ENCODE measurements around the gene SORCS1.

DNA sequence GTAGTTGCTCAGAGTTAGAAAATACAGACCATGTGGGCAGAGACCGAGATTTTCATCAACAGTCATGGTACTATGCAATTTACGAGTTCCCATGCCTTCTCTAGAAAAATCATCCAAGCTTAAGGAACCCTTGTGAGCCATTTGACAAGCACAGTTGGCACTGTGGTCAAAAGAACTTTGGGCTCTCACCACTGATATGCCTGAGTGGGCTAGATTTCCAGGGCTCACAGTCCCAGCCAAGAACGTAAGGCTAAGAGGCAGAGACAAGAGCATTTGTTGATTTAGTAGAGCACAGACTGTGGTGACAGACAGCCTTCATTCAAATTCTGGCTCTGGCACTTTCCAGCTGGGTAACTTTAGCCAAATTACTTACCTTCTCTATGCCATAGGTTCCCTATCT lies 407.0 kb downstream of the SORCS1 start:
- TF ChIP-seq, protein P1, sequence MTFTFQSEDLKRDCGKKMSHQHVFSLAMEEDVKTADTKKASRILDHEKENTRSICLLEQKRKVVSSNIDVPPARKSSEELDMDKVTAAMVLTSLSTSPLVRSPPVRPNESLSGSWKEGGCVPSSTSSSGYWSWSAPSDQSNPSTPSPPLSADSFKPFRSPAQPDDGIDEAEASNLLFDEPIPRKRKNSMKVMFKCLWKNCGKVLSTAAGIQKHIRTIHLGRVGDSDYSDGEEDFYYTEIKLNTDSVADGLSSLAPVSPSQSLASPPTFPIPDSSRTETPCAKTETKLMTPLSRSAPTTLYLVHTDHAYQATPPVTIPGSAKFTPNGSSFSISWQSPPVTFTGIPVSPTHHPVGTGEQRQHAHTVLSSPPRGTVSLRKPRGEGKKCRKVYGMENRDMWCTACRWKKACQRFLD (tag by site-specific recombination; IDR thresholded peaks at IDR 0.05): no peak
- TF ChIP-seq, protein P2, sequence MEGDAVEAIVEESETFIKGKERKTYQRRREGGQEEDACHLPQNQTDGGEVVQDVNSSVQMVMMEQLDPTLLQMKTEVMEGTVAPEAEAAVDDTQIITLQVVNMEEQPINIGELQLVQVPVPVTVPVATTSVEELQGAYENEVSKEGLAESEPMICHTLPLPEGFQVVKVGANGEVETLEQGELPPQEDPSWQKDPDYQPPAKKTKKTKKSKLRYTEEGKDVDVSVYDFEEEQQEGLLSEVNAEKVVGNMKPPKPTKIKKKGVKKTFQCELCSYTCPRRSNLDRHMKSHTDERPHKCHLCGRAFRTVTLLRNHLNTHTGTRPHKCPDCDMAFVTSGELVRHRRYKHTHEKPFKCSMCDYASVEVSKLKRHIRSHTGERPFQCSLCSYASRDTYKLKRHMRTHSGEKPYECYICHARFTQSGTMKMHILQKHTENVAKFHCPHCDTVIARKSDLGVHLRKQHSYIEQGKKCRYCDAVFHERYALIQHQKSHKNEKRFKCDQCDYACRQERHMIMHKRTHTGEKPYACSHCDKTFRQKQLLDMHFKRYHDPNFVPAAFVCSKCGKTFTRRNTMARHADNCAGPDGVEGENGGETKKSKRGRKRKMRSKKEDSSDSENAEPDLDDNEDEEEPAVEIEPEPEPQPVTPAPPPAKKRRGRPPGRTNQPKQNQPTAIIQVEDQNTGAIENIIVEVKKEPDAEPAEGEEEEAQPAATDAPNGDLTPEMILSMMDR (tag by site-specific recombination; IDR thresholded peaks at IDR 0.05): no peak
- TF ChIP-seq ZNF302 (tag by site-specific recombination; IDR thresholded peaks at IDR 0.05; ENCODE audit: low read depth): no peak

Data from HEK293 (cell line).